IgD-negative memory B cell (primary cell): Measurements from ENCODE around the gene TOR1AIP1. TPM values are rescaled to one million over a fixed set of nuclear protein-coding genes. Genes with fewer than 3 reads are reported as not detected.
"Not testable (repeated sequence)": the region's sequence is repeated elsewhere in the genome, so short reads cannot be mapped to it uniquely, and the experiment has no call there.

Experiments
- H3K27ac Mint-ChIP-seq, 3 donors: one replicate each; pipeline ENCODE4 v1.8.0; 2020 to 2022; ENCODE audit warnings: mild to moderate bottlenecking in 3 of 3, mixed read lengths in 3 of 3, moderate library complexity in 1 of 3
- H3K27me3 Mint-ChIP-seq: one replicate; pipeline ENCODE4 v1.8.0; 2021; ENCODE audit warnings: mixed read lengths
- H3K36me3 Mint-ChIP-seq: one replicate; pipeline ENCODE4 v1.8.0; 2020; ENCODE audit warnings: mild to moderate bottlenecking, mixed read lengths
- H3K4me1 Mint-ChIP-seq, 3 donors: one replicate each; pipeline ENCODE4 v1.8.0; 2020 to 2022; ENCODE audit warnings: mixed read lengths in 3 of 3, mild to moderate bottlenecking in 1 of 3
- H3K4me3 Mint-ChIP-seq, 4 donors: one replicate each; pipeline ENCODE4 v1.8.0; 2020 to 2022; ENCODE audit warnings: mild to moderate bottlenecking in 4 of 4, mixed read lengths in 4 of 4, moderate library complexity in 3 of 4
- H3K9me3 Mint-ChIP-seq, 3 donors: one replicate each; pipeline ENCODE4 v1.8.0; 2020 to 2021; ENCODE audit warnings: mixed read lengths in 3 of 3, mild to moderate bottlenecking in 1 of 3
- polyA plus RNA-seq: library from polyadenylated mRNA; unstranded; fragments of 300-500 nt; fragmentation: Illumina TruSeq; gene quantifications from one replicate; pipeline ENCODE4 v1.2.3, GENCODE V29; 2021

The TOR1AIP1 gene, protein sequence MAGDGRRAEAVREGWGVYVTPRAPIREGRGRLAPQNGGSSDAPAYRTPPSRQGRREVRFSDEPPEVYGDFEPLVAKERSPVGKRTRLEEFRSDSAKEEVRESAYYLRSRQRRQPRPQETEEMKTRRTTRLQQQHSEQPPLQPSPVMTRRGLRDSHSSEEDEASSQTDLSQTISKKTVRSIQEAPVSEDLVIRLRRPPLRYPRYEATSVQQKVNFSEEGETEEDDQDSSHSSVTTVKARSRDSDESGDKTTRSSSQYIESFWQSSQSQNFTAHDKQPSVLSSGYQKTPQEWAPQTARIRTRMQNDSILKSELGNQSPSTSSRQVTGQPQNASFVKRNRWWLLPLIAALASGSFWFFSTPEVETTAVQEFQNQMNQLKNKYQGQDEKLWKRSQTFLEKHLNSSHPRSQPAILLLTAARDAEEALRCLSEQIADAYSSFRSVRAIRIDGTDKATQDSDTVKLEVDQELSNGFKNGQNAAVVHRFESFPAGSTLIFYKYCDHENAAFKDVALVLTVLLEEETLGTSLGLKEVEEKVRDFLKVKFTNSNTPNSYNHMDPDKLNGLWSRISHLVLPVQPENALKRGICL
- 58.3 TPM for polyA plus RNA-seq

DNA sequence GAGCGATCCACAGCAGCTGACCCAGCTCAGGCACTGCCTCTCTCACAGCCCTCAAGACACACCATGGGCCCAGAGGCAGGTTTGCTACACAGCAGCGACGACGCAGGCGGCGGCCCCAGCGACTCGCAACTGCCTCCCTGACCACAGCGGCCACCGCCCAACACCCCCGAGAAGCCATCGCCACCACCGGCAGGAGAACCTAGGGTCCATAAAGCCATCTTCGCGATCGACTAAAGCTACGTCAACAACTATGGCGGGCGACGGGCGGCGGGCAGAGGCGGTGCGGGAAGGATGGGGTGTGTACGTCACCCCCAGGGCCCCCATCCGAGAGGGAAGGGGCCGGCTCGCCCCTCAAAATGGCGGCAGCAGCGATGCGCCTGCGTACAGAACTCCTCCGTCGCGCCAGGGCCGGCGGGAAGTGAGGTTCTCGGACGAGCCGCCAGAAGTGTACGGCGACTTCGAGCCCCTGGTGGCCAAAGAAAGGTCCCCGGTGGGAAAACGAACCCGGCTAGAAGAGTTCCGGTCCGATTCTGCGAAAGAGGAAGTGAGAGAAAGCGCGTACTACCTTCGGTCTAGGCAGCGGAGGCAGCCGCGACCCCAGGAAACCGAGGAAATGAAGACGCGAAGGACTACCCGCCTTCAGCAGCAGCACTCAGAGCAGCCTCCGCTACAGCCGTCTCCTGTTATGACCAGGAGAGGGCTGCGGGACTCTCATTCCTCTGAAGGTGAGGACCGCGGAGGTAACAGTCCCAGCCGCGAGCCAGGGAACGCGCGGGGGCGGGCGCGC is at the start of gene TOR1AIP1:
Gene TOR1AIP1 (plus strand): TSS at position 33 of the 787 bp plus-strand sequence. CDS start 218 bp downstream, at position 251.
- Mint-ChIP-seq H3K27me3 (no peaks in the 10 kb centered on the region), H3K9me3 (no peaks in the 10 kb centered on the region), H3K4me3 (peak within 1 kb of the TSS; percentile 90 to 100 (median 98)), H3K27ac (peak within 1 kb of the TSS; percentile 97 to 100 (median 99)), H3K4me1 (peaks cover 36 to 44% (median 42%) of the 10 kb centered on the region in 3 donors), H3K36me3 (no peaks in the 10 kb centered on the region)

DNA sequence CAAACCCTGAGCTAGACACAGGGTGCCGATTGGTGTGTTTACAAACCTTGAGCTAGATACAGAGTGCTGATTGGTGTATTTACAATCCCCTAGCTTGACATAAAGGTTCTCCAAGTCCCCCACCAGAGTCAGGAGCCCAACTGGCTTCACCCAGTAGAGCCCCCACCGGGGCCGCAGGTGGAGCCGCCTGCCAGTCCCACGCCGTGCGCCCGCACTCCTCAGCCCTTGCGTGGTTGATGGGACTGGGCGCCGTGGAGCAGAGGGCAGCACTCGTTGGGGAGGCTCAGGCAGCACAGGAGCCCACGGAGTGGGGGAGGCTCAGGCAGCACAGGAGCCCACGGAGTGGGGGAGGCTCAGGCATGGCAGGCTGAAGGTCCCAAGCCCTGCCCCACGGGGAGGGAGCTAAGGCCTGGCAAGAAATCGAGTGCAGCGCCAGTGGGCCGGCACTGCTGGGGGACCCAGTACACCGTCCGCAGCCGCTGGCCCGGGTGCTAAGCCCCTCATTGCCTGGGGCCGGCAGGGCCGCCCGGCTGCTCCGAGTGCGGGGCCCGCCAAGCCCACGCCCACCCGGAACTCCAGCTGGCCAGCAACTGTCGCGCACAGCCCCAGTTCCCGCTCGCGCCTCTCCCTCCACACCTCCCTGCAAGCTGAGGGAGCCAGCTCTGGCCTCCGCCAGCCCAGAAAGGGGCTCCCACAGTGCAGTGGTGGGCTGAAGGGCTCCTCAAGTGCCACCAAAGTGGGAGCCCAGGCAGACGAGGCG is 45.2 kb upstream of the TOR1AIP1 start:
- H3K27me3 Mint-ChIP-seq, H3K4me3 Mint-ChIP-seq, H3K27ac Mint-ChIP-seq, H3K9me3 Mint-ChIP-seq, H3K36me3 Mint-ChIP-seq, H3K4me1 Mint-ChIP-seq: not testable (repeated sequence)

DNA sequence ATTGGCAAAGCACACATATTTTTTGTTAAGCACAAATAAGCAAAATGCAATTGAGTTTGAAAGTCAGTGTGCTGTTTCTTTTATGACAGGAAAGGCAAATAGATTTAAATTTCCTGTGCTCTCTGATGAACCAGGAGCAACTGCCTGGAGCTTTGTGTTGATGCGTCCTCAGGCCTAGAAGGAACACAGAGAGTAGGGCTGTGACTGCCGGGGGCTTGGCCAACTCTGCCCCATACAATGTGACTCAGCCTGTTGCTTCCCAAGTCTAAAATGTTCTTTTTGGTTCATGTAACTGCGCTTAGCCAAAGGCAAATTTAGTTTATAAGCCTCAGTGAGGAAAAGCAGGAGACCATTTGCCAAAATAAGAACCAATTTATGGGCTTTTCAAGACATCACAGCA is 42.0 kb upstream of the TOR1AIP1 start:
- Mint-ChIP-seq H3K4me1 (peaks cover 0 to 2% (median 0%) of the 10 kb centered on the region in 3 donors), H3K36me3 (peaks cover 11% of the 10 kb centered on the region), H3K27ac (no peak overlapping the region), H3K27me3 (no peaks in the 10 kb centered on the region), H3K4me3 (no peak overlapping the region), H3K9me3 (no peaks in the 10 kb centered on the region)

DNA sequence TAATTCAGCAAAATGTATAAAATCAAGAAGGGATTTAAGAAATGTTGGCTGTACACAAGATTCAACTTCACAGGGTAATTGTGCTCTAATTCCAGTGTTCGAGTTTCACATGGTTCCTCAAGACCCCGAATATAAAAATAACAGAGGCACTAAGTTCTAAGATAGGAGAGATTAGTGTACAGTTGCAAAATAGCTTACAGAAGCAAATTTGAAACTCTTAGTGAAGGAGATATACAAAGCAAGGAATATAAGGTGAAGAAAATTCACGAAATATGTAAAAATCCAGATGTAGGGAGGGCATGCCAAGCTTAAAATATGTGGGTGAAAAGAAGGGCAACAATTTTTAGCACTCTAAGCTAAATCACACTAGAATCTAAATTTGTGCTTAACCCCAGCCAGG is 33.9 kb upstream of the TOR1AIP1 start:
- Mint-ChIP-seq H3K4me1 (peaks cover 0 to 1% (median 1%) of the 10 kb centered on the region in 3 donors), H3K4me3 (no peak overlapping the region), H3K27ac (peak overlapping the region in 1 of 3 donors; percentile 10), H3K27me3 (no peaks in the 10 kb centered on the region), H3K36me3 (peaks cover 19% of the 10 kb centered on the region), H3K9me3 (no peaks in the 10 kb centered on the region)

DNA sequence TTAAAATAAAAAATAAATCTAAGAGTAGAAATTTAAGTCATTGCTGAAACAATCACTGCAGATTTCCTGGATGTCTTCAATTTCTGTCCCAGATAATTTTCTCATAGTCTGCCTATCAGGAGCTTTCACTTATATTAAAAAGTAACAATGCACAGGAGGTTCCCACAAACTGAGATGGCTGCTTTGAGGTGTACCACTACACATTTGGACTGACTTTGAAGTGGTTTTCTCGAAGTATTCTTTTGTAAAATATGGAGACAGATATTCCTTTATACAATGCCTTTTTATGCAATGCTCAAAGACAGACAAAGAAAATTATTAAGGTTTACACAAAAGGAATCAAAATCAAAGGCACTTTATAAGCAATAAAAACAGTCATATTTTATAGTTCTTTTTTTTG is 29.0 kb upstream of the TOR1AIP1 start:
- Mint-ChIP-seq H3K9me3 (no peaks in the 10 kb centered on the region), H3K27me3 (no peaks in the 10 kb centered on the region), H3K4me3 (no peak overlapping the region), H3K27ac (no peak overlapping the region), H3K4me1 (peaks cover 0 to 1% (median 0%) of the 10 kb centered on the region in 3 donors), H3K36me3 (peaks cover 8% of the 10 kb centered on the region)

DNA sequence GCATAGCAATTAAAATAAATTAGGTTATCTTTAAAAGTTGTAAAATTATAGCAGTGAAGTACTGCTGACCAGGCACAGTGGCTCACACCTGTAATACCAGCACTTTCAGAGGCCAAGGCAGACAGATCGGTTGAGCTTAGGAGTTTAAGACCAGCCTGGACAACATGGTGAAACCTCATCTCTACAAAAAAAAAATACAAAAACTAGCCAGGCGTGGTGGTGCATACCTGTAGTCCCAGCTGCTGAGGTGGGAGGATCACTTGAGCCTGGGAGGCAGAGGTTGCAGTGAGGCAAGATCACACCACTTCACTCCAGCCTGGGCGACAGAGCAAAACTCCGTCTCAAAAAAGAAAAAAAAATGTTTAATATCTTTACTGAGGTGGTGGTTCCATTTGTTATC is 26.3 kb upstream of the TOR1AIP1 start:
- H3K36me3 Mint-ChIP-seq, H3K4me3 Mint-ChIP-seq, H3K4me1 Mint-ChIP-seq, H3K27ac Mint-ChIP-seq, H3K9me3 Mint-ChIP-seq, H3K27me3 Mint-ChIP-seq: not testable (repeated sequence)

DNA sequence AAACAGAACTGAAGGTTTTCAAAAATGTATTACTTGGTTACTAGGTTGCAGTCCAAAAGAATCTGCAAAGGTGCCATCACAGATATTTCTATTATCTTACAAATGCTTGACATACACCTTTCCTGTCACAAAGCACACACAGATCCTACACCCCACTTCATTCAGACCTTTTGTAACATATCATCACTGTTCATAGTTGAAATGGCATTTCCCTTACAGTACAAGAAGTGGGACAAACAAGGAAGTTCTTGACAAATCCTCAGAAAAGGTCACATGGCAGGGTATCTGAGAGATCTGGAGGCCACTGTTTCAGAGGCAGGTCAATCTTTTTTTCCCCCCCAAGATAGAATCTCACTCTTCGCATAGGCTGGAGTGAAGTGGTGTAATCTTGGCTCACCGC is 25.8 kb upstream of the TOR1AIP1 start:
- Mint-ChIP-seq H3K4me3 (no peak overlapping the region), H3K4me1 (peaks cover 0 to 2% (median 1%) of the 10 kb centered on the region in 3 donors), H3K9me3 (no peaks in the 10 kb centered on the region), H3K36me3 (peaks cover 2% of the 10 kb centered on the region), H3K27ac (no peak overlapping the region), H3K27me3 (no peaks in the 10 kb centered on the region)

DNA sequence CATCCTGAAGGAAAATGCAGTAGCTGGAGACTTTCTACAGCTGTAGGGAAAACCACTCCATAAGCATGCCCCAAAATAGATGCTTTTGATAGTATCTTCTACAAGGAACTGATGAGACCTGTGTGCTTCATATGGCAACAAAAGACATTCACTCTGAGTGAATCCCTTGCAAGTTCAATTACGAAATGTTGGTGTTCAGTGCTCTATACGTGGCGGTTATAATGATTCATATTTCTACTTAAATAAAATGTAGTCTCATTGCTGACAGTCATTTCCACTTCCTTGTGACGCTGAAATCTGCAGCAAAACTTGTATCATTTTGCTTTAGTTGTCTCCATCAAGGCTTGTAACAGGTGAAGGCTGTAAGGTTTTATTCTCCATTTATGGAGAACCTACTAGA is 25.1 kb upstream of the TOR1AIP1 start:
- no peaks in the 10 kb centered on the region for H3K9me3 Mint-ChIP-seq
- H3K27me3 Mint-ChIP-seq = no peaks in the 10 kb centered on the region
- H3K4me1 Mint-ChIP-seq = peaks cover 0 to 2% (median under 1%) of the 10 kb centered on the region in 3 donors
- peaks cover 2% of the 10 kb centered on the region for H3K36me3 Mint-ChIP-seq
- H3K4me3 Mint-ChIP-seq = no peak overlapping the region
- H3K27ac Mint-ChIP-seq = no peak overlapping the region

DNA sequence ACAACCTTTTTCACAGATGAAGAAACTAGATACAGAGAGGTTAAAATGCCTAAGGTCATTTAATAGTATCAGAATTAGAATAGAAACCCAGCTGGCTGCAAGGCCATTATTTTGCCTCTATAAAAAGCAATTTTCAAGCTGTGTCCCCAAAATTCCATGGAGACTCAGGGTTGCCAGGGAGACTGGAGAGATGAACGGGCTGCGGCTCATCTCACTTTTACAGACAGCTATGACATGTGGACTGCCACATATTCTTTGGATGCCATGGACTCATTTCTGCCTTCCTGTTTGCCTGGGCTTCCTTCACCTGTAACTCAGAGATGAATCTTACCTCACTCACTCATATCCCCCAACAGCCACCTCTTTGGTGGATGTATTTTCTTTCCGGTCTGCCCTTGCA is 21.4 kb upstream of the TOR1AIP1 start:
- H3K9me3 Mint-ChIP-seq = no peaks in the 10 kb centered on the region
- H3K36me3 Mint-ChIP-seq = peaks cover 2% of the 10 kb centered on the region
- peaks cover 0 to 2% (median 0%) of the 10 kb centered on the region in 3 donors for H3K4me1 Mint-ChIP-seq
- H3K27me3 Mint-ChIP-seq = no peaks in the 10 kb centered on the region
- no peak overlapping the region for H3K4me3 Mint-ChIP-seq
- H3K27ac Mint-ChIP-seq = no peak overlapping the region

DNA sequence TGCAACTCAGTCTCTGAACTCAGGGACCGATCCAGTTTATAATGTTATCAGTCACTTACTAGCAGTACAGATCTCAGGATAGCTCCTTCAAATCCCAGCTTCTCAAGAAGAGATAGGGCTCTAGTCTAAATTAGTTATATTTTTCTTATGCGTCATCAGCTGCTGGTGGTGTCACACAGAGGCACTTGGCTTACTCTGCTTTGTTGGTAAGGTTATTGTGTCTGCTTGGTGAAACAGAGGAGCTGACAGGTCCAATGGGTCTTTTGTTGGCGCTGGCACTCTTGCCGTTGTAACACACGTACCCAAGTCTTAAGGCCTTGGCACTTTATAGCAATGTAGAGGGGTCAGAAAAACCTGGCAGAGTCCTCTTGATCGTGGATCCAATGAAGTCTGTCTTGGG is 16.7 kb upstream of the TOR1AIP1 start:
- H3K36me3 Mint-ChIP-seq = peaks cover 2% of the 10 kb centered on the region
- no peak overlapping the region for H3K27ac Mint-ChIP-seq
- H3K27me3 Mint-ChIP-seq = no peaks in the 10 kb centered on the region
- no peaks in the 10 kb centered on the region for H3K9me3 Mint-ChIP-seq
- H3K4me1 Mint-ChIP-seq = peaks cover 0 to 6% (median 0%) of the 10 kb centered on the region in 3 donors
- no peak overlapping the region for H3K4me3 Mint-ChIP-seq

DNA sequence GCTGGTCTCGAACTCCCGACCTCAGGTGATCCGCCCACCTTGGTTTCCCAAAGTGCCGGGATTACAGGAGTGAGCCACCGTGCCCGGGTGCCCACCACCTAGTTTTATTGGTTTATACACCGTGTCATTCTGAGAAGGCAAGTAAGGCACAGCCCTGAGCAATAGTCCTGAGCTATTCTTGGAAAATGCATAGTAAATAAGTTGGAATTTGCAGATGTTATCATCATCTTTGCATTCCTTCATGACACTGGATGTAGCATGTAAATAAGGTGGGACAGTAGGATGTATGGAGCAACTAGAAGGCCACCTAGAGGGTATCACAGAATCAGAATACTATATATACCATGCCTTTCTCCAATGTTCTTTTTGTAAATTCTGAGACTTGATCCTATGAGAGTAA is 15.5 kb upstream of the TOR1AIP1 start:
- H3K4me3 Mint-ChIP-seq = no peak overlapping the region
- no peaks in the 10 kb centered on the region for H3K9me3 Mint-ChIP-seq
- peaks cover 0 to 9% (median 7%) of the 10 kb centered on the region in 3 donors for H3K4me1 Mint-ChIP-seq
- H3K27ac Mint-ChIP-seq = no peak overlapping the region
- H3K27me3 Mint-ChIP-seq = no peaks in the 10 kb centered on the region
- H3K36me3 Mint-ChIP-seq = peaks cover 2% of the 10 kb centered on the region

DNA sequence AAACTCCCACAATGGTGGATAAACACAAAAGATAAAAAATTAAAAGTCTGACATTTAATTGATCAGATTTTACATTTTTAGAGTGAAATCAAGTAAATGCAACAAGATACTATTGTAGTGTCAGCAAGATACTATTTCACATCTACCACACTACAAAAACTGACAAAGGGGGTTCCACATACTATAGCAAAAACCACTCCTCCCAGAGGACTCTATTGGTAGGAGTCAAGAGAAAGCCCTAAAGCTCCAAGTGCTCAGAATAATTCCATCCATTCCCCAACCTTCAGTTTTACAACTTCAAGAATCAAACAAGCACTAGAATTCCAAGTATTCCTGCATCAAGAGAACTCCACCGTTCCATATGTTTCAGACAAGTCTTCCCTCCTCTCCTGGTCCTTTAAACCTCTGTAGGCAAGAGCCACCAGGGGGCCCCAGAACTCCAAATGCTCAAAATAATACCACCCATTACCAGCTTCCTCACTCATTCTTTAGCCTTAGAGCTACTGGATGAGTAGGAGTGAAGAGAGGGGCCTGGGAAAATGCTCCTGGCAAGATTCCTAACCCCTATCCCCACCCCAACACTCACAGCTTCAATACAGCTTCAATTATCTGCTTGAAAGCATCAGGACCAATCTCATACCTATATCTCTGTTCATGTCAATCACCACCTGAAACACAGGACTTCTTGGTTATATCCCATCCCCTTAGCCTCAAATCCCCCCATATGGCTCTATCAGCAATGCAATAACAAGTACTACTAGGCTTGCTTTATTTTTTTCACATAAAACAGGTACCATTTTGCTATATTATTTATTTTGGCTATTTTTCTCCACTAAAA is 14.4 kb upstream of the TOR1AIP1 start:
- Mint-ChIP-seq H3K27me3 (no peaks in the 10 kb centered on the region), H3K9me3 (no peaks in the 10 kb centered on the region), H3K27ac (peak overlapping the region in 1 of 3 donors; percentile 19), H3K36me3 (peaks cover 2% of the 10 kb centered on the region), H3K4me3 (peak overlapping the region in 2 of 4 donors; percentile 28 to 44), H3K4me1 (peaks cover 8 to 18% (median 12%) of the 10 kb centered on the region in 3 donors)

DNA sequence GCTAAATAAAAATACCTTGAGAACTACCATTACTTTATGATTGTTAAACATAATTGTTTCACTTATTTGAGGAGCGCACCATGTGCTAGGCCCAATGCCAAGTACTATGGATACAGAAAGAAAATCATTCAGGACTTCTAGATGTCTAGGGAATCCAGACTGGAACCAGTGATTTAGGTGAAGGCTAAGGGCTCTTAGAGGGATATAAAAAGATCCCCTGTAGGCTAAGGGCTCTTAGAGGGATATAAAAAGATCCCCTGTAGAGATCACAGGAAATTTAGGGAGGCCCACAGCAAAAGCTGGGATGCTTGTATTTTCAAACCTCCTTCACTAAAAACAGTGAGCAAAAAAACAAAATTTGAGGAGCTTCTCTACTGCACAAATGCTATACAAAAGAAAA is 11.2 kb upstream of the TOR1AIP1 start:
- Mint-ChIP-seq H3K4me3 (no peak overlapping the region), H3K27me3 (no peaks in the 10 kb centered on the region), H3K27ac (no peak overlapping the region), H3K4me1 (peaks cover 16 to 35% (median 19%) of the 10 kb centered on the region in 3 donors), H3K9me3 (no peaks in the 10 kb centered on the region), H3K36me3 (no peaks in the 10 kb centered on the region)

DNA sequence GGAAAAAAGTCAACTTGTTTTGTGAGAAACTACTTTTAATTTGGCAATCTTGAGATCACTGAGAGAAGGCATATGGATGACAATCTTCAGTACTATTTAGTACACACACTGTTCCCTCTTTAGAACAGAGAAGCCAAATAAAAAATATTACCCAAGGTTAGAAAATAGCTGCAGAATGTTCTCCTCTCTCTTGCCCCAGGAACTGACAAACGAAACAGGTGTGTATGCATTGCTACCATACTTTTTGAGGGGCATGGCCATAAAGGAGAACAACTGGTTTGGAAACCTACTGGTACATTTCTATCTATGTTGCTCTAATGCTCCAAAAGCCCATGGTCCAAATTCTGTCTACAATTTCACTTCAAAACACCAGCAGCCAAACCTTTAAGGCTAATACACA is 10.1 kb upstream of the TOR1AIP1 start:
- H3K27me3 Mint-ChIP-seq = no peaks in the 10 kb centered on the region
- peaks cover 20 to 41% (median 23%) of the 10 kb centered on the region in 3 donors for H3K4me1 Mint-ChIP-seq
- no peaks in the 10 kb centered on the region for H3K9me3 Mint-ChIP-seq
- peak overlapping the region in 1 of 3 donors; percentile 47 for H3K27ac Mint-ChIP-seq
- no peaks in the 10 kb centered on the region for H3K36me3 Mint-ChIP-seq
- H3K4me3 Mint-ChIP-seq = peak overlapping the region in 1 of 4 donors; percentile 14
